ENCODE measurements around the gene TINAG.

- TF ChIP-seq CTCF (conservative IDR thresholded peaks at IDR 0.05 in 1 of 2, IDR thresholded peaks at IDR 0.05 in 1 of 2; ENCODE audit: extremely low read depth in 1 of 2, insufficient read depth in 1 of 2, low read depth in 1 of 2, low read length in 2 of 2) (no peak), EZH2 (IDR thresholded peaks at IDR 0.05; ENCODE audit: borderline replicate concordance, low read length) (no peak)
Observed at GRCh38 chr6:54428431-54428830, 120.2 kb downstream of the TINAG start.

Data from mammary epithelial cell (primary cell).